Stimulated activated CD4-positive, alpha-beta T cell treated with anti-CD3 and anti-CD28 coated beads, Interleukin-2, amount 100 ng/mL, for 24 hours (primary cell): ENCODE data around the gene PRKCE.
"Not testable (repeated sequence)": the region's sequence is repeated elsewhere in the genome, so short reads cannot be mapped to it uniquely, and the experiment has no call there.

Experiments
- DNase-seq, 2 donors: peaks; one replicate each; pipeline ENCODE4 v3.0.0-alpha.2; 2020

Gene PRKCE

GRCh38 chr2:45872211-45872610, 220.7 kb downstream of the PRKCE start:
- DNase-seq: no peak

- no peak for DNase-seq
Measured at GRCh38 chr2:45874344-45874743, 222.9 kb downstream of the PRKCE start.

- no peak for DNase-seq
Measured at GRCh38 chr2:45876611-45877010, 225.1 kb downstream of the PRKCE start.

GRCh38 chr2:45879406-45879805, 227.9 kb downstream of the PRKCE start:
- DNase-seq: no peak

DNA sequence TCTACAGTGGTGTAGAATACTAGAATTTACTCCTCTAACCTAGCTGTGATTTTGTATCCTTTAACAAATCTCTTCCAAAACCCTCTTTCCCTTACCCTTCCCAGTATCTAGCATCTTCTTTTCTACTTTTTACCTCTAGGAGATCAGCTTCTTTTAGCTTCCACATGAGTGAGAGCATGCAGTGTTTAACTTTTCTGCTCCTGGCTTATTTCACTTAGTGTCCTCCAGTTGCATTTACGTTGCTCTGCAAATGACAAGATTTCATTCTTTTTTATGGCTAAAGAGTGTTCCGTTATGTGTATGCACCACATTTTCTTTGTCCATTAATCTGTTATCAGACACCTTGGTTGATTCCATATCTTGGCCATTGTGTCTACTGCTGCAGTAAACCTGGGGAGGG, 228.5 kb downstream of the PRKCE start:
- no peak for DNase-seq

DNA sequence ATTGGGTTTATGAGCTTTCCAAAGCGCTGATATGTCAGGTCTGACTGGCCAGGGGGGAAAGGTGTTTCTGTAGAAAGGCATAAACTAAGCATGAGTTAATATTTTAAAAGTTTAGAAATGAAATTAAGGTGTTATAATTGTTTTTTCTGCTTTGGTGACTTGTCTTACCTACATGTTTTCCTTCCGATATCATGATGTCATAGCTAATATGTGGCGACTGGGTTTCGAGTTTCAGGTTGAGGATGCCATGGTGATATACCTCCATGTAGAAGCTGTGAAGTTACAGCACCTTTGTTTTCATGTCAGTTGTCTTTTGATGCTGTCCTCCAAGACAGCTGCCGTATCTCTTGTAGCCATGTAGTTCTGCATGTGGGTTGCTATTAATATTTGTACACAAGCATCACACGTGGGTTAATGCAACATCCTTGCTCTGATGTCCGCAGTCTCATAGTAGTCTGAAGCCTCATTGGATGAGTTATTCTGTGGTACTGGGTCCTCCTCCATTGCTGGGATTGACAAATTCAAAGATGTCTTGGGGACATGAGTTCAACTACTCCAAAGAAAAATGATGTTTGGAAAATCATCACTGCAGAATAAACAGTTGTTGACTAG, 230.6 kb downstream of the PRKCE start:
- no peak for DNase-seq

GRCh38 chr2:45882707-45883602, 231.5 kb downstream of the PRKCE start:
- no peak for DNase-seq

DNA sequence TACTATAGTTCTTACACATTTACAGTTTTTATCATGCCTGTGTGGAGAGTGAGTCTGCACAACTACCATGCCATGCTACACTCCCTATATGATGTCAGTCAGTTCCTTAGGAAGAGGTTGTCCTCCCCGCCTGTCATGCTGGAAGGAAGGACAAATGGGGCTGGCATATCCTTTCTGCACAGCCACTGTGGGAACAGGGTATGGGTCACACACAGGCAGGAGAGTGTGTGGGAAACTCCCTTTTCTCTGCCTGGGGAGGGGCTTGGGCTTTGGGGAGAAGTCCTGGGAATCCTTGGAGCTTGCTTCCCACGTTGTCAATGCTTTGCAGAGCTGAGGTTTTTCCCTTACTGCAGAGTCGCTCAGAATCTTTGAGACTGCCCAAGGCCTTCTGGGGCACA, 232.1 kb downstream of the PRKCE start:
- no peak for DNase-seq

DNA sequence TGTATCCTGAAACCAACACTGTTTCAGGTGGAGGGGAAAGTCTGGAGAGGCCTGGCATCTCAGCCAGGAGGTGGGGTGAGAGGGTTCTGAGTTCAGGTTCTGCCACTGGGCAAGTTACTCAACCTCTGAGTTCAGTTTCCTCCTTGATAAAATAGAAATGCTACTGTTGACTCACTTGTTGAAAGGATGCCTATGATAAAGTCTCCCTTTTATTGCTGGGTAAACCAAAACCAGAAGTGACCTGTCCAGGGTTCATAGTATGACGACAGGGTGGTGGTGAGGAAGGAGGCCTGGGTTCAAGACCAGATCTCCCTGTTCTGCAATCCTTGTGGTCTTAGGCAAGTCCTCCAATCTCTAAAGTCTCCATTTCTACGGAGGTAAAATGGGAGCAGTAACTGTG, 232.7 kb downstream of the PRKCE start:
- no peak for DNase-seq

GRCh38 chr2:45885171-45885621, 233.7 kb downstream of the PRKCE start:
- DNase-seq: no peak

DNA sequence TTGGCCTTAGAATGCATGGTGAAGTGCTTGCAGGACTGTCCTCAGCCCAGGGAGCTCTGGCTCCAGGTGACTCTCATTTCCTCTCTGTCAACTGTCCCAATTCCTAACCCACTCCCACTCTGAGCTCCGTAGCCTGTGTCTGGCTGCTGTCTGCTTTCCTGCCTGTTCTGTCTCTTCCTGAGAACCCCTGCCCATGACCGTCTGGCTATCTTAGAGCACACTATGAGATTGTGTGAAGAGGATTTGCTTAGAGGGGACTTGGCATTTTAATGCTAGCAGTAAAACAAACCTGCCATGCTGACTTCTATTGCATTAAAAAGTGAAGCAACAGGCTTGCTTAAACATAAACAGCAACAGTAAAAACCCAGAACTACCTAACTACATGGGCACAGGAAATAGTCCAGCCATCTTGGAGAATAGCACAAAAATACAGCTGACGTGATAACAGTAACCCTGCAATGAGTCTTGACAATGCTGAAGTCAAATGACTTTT, 234.7 kb downstream of the PRKCE start:
- DNase-seq: no peak

DNA sequence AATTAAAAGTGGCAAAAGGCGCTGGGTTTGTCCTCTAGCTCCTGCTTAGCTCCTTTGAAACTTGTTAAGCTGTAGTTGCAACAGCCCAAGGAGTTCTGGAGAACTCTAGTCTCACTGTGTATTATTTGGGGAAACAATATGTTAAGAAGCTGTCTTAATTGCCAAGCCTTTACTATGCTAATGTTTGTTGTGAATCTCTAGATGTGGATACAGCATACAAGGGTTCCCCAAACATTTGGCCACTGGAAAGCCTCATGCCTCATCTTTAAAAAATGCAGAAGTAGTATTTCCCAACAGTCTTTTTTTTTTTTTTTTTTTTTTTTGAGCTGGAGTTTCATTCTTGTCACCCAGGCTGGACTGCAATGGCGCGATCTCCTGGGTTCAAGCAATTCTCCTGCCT, 236.7 kb downstream of the PRKCE start:
- no peak for DNase-seq

- DNase-seq: no peak
Measured at GRCh38 chr2:45888641-45889040, 237.2 kb downstream of the PRKCE start.

DNA sequence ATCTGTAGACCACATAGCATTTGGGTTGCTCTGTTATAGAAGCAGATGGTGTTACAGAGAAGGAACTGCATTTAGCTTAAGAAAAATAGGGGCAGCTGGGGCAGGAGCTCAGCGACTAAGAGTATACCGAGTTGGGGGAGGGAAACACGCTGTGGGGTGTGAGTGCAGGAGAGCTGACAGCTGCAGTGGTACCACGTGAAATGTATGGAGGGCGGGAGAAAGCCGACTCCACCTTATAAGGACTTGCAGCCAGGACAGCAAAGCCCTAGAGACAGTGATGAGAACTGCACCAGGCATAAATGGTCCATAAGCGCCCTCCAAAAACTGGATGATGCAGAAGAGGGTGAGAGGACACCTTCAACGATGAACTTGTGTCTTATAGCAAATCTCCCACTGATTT, 237.6 kb downstream of the PRKCE start:
- peak; percentile 15 to 19 for DNase-seq

DNA sequence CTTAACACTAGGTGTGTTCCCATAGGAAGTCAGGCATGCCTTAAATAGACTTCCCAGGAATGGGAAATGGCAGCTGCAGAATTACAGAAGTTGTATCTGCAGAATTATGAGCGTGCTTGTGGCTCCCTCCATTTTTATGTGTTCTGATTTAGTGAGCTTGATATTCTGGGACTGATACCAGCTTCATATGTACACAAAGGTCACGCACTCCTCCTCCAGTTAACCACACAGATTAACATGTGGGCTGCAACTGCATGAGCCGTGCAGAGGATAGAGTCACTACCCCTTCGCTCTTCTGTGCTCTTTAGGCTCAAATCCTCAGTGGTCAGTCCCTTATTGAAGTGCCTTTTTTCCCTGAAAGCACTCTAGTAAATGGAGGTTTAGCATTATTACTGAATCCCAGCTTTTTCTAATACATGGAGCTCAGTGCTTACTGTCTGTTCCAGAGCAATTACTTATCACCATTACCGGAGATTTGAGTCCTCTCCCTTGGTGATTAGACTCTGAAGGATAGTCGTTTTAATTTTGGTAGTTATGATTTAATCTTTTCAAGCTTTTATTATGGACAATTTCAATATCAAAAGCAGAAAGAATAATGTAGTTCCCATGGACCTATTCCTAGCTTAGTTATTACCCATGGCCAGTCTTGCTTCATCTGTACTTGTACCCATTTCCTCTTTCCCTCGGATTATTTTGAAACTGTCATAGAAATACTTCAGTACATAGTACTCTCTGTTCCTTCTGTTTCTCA, 238.3 kb downstream of the PRKCE start:
- no peak for DNase-seq

GRCh38 chr2:45890371-45890646, 238.8 kb downstream of the PRKCE start:
- DNase-seq: not testable (repeated sequence)

DNA sequence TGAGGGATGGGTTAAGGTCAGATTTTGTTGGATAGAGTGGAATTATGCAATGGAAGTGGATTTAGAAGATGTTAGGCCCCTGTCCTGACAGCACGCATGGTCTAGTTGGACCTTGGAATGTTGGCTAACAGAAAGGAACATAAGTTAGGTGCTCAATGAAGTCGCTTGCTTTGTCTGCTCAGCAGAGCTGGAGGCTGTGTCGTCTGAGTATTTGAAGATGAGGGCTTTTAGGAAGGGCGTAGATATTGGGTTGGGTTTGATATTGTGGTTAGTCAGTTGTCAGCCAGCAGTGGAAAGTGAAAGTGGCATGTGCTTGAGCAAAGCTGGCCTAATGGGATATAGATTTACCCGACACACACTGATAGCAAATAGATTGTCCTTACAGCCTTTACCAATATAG, 239.3 kb downstream of the PRKCE start:
- no peak for DNase-seq

DNA sequence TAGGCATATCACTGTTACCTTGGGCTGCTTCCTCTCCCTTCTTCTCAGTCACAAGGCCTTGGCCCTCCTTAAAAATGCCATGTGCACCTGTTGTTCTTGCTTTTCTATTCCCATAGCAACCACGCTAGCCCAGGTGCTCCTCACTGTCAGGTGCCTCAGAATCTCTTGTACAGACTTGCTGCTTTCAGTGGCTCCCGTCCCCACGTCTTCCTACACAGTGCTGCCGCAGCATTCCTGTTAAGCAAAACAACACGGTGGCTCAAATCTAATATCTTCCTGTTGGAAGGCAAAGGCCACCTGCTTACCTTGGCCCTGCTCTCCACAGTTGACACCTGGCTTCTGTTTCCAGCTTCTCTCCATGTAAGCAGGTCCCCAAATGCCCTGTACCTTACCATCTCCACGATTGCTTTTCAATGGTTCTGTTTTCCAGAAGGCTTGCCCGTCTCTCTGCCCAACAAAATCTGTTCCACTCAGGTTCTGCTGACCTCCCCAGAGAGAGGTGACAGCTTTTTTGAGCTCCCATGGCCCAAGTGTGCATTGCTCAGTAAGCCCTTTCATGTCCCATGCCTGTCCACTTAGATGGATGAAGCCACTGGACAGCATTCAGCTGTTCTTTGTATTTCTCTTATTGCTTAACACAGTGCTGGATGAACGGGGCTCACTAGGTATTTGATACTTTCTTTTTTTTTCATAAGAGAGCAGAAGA, 240.4 kb downstream of the PRKCE start:
- no peak for DNase-seq

DNA sequence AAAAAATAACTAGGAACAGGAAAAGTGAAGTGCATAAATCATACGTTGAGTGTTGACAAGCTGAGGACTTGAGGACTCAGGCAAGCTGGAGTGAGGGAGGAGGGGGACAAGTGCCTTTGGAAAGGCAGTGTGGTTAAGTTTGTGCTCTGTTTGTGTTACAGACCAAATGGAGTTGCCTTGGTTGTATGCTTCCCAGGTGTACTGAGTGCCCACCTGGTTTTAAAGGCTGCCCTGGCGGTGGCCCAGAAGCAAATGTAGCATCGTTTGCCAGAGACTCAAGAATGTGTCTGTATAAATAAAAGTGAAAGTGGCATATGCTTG, 240.9 kb downstream of the PRKCE start:
- DNase-seq: no peak

DNA sequence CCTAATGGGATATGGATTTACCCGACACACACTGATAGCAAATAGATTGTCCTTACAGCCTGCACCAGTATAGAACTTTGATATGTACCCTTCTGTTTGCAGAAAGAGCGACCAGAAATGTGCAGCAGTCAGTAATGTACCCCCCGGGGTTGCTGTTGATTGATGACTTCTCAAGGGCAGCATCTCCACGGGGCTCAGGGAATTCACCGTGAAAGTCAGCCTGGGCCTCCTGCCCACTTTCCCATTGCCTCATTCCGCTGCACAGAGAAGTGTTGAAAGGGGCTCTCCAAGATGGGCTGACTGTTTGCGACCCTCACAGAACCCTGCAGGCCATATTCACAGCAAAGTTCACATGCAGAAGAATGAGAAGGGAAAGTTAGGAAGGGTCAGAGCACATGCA, 241.3 kb downstream of the PRKCE start:
- DNase-seq: no peak

DNA sequence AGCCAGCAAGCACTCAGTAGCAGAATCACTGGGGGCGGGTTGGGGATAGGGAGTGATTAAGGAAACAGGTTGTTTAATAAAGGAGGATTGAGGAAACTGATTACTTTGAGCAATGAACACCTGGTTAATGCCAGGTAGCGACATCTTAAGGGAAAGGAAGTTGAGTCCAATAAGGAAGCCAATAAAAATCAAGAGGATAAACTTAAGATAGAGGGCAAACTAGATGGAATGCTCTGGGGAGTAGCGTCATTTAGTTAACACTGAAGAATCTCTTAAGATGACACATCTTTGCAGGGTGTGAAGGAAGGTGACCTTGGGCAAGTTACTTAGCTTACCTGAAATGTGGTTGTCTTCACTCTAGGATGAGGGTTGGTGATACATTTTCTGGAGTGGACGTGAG, 242.7 kb downstream of the PRKCE start:
- DNase-seq: no peak

GRCh38 chr2:45895241-45895861, 243.9 kb downstream of the PRKCE start:
- DNase-seq: no peak

DNA sequence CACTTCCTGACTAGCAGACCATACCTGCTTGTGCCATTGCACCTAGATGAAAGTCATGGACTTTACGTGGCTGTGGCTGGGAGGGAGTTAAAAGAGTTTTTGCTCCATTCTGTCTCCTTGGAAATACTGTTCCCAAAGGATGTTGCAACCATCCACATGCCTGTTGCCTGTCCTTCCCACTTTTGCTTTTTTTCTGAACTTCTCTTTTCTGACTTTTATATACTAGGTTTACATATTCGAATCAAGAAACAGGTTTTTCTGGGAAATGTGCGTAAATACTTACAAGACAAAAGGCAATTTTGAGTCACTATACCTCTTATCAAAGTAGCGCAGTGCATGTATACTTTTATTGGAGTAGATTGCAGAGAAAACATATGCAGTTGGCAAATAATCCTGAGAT, 244.8 kb downstream of the PRKCE start:
- DNase-seq: no peak
